ENCODE measurements around the gene TSPAN18.

Gene TSPAN18

GRCh38 chr11:44747316-44747715, 20.6 kb downstream of the TSPAN18 start:
- no peak for TF ChIP-seq HIC1 (tag by site-specific recombination; IDR thresholded peaks at IDR 0.05)
- TF ChIP-seq ZNF692 (tag by site-specific recombination; IDR thresholded peaks at IDR 0.05), result no peak
- TF ChIP-seq ZNF747 (tag by site-specific recombination; IDR thresholded peaks at IDR 0.05), result no peak
- no peak for TF ChIP-seq SP2 (tag by site-specific recombination; IDR thresholded peaks at IDR 0.05)
- TF ChIP-seq ZNF26 (tag by site-specific recombination; IDR thresholded peaks at IDR 0.05), result no peak
- TF ChIP-seq ZNF654 (tag by site-specific recombination; IDR thresholded peaks at IDR 0.05; ENCODE audit: low read depth), result no peak
- TF ChIP-seq ZNF354C (tag by site-specific recombination; IDR thresholded peaks at IDR 0.05; ENCODE audit: borderline replicate concordance, low read depth), result no peak
- no peak for TF ChIP-seq ZNF433 (tag by site-specific recombination; IDR thresholded peaks at IDR 0.05; ENCODE audit: low read depth)
- no peak for TF ChIP-seq ZSCAN5A (tag by site-specific recombination; IDR thresholded peaks at IDR 0.05)
- TF ChIP-seq PRDM4 (tag by site-specific recombination; IDR thresholded peaks at IDR 0.05), result no peak
- no peak for TF ChIP-seq CTCF (tag by site-specific recombination; IDR thresholded peaks at IDR 0.05)
- TF ChIP-seq INSM2 (tag by site-specific recombination; IDR thresholded peaks at IDR 0.05), result no peak
- no peak for TF ChIP-seq GLI4 (tag by site-specific recombination; IDR thresholded peaks at IDR 0.05)
- no peak for TF ChIP-seq BCL11A (tag by site-specific recombination; IDR thresholded peaks at IDR 0.05; ENCODE audit: low read depth)
- no peak for TF ChIP-seq ZNF2 (tag by site-specific recombination; IDR thresholded peaks at IDR 0.05)
- TF ChIP-seq ZNF473 (tag by site-specific recombination; IDR thresholded peaks at IDR 0.05), result no peak
- no peaks in the 10 kb centered on the region for H3K9me3 ChIP-seq (ENCODE audit: control insufficient read depth, insufficient read depth, low read depth, low read length)
- H3K4me1 ChIP-seq (ENCODE audit: control insufficient read depth, insufficient read depth, low read length), result no peaks in the 10 kb centered on the region
- no peaks in the 10 kb centered on the region for H3K36me3 ChIP-seq (ENCODE audit: control insufficient read depth in 2 of 2, insufficient read depth in 1 of 2, low read length in 2 of 2)
- CTCF ChIA-PET, result interaction anchor here (1.0 to 1.4 kb wide), 2 partner anchors 18 to 29 kb away, joined by 3 to 5 read pairs; no protein-coding TSS in a partner anchor
- H3K4me3 ChIP-seq (ENCODE audit: low read depth, low read length), result no peak overlapping the region
- POLR2A ChIA-PET, result no interaction called here
- no peak overlapping the region for H3K27ac ChIP-seq (ENCODE audit: extremely low read depth, low read depth, low read length)
